Measurements from ENCODE around the gene EGFL7.

DNA sequence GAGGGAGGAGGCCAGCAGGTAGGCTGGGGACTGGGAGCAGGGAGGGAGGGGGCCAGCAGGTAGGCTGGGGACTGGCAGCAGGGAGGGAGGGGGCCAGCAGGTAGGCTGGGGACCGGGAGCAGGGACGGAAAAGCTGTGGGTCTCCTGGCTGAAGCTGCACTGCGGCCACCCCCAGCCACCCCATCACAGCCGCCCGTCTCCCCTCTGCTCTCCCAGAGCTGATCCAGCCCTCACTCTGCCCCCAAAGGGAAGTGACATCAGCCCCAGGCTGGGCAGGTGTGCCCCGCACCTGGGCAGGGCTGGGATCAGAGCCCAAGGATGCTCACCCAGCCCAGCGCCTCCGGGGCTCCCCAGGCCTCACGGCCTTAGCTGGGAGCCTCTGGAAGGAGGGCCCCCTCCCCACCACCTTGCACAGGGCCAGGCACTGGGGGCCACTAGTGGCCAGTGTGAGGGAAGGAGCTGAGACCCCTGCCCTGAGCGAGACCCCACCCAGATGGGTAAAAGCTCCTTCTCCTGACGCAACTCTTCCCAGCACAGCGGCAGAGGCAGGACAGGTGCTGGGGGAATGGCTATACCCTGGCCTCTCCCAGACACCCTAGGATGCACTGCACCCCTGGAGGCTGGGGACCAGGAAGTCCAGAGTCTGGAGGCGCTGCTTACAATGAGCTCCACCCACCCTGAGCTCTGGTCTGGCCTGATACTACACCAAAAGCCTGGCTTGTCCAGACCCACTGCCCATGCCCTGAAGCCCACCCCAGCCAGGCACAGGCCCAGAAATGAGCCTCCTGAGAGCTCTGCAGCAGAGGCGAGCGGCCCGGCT, 13.0 kb downstream of the EGFL7 start:
- TF ChIP-seq, protein P1, sequence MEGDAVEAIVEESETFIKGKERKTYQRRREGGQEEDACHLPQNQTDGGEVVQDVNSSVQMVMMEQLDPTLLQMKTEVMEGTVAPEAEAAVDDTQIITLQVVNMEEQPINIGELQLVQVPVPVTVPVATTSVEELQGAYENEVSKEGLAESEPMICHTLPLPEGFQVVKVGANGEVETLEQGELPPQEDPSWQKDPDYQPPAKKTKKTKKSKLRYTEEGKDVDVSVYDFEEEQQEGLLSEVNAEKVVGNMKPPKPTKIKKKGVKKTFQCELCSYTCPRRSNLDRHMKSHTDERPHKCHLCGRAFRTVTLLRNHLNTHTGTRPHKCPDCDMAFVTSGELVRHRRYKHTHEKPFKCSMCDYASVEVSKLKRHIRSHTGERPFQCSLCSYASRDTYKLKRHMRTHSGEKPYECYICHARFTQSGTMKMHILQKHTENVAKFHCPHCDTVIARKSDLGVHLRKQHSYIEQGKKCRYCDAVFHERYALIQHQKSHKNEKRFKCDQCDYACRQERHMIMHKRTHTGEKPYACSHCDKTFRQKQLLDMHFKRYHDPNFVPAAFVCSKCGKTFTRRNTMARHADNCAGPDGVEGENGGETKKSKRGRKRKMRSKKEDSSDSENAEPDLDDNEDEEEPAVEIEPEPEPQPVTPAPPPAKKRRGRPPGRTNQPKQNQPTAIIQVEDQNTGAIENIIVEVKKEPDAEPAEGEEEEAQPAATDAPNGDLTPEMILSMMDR (conservative IDR thresholded peaks at IDR 0.05), result no peak
- no peak for TF ChIP-seq EZH2 (IDR thresholded peaks at IDR 0.05; ENCODE audit: low read depth)
